Measurements from ENCODE around the gene MCIDAS.

DNA sequence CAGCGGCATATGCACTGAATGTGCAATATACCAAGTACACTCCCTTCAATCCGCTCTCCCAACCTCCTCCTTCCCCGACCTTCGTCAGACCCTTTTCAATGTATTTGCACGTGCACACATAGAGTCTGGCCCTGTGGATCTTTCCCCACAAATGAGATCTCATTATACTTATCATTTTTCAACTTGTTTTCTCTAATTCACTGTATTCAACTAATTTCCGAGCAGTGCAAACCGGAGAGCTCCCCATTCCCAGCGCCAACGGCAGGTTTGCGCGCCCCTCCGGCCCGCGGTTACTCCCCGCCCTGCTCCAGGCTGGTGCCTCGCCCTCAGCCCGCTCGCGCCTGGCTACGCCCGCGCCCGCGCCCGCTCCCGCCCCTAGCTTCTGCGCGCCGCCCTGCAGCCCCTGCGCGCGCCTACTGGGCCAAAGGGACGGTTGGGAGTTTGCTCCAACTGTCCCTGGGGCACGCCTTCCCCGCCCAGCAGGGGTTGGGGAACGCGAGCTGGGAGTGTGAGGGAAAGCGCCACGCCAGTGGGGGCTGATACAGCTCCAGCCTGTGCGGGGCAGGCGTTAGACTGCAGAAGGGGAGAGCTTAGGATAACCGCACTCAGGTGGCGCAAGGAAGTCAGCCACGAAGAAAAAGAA lies 50.8 kb downstream of the MCIDAS start:
- TF ChIP-seq, protein P1, sequence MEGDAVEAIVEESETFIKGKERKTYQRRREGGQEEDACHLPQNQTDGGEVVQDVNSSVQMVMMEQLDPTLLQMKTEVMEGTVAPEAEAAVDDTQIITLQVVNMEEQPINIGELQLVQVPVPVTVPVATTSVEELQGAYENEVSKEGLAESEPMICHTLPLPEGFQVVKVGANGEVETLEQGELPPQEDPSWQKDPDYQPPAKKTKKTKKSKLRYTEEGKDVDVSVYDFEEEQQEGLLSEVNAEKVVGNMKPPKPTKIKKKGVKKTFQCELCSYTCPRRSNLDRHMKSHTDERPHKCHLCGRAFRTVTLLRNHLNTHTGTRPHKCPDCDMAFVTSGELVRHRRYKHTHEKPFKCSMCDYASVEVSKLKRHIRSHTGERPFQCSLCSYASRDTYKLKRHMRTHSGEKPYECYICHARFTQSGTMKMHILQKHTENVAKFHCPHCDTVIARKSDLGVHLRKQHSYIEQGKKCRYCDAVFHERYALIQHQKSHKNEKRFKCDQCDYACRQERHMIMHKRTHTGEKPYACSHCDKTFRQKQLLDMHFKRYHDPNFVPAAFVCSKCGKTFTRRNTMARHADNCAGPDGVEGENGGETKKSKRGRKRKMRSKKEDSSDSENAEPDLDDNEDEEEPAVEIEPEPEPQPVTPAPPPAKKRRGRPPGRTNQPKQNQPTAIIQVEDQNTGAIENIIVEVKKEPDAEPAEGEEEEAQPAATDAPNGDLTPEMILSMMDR (IDR thresholded peaks at IDR 0.05; ENCODE audit: poor library complexity): peak; percentile 23
- TF ChIP-seq EZH2 (IDR thresholded peaks at IDR 0.05; ENCODE audit: borderline replicate concordance): peak; percentile 37

Data from hepatocyte (in vitro differentiated cells).